ENCODE measurements around the gene CDH18.

CDH18 gene

GRCh38 chr5:19626211-19626610 lies 361.8 kb downstream of the CDH18 start:
- TF ChIP-seq CTCF (conservative IDR thresholded peaks at IDR 0.05; ENCODE audit: low read depth) = no peak
- CTCF ChIA-PET = interaction anchor here (0.7 kb wide), 1 partner anchor 12 kb away, joined by 4 read pairs; no protein-coding TSS in a partner anchor

GRCh38 chr5:19625562-19625961 lies 362.4 kb downstream of the CDH18 start:
- ChIA-PET CTCF (interaction anchor here (0.7 kb wide), 1 partner anchor 13 kb away, joined by 4 read pairs; no protein-coding TSS in a partner anchor), POLR2A (ENCODE audit: low non-redundant PET) (no interaction called here)
- DNase-seq (ENCODE audit: low spot score) = no peak
- H3K27ac ChIP-seq = no peak overlapping the region
- no peak for TF ChIP-seq CTCF (conservative IDR thresholded peaks at IDR 0.05; ENCODE audit: low read depth)

More at GRCh38 chr5:19626211-19626610, 361.8 kb downstream of the CDH18 start:
- POLR2A ChIA-PET (ENCODE audit: low non-redundant PET) = no interaction called here
- DNase-seq (ENCODE audit: low spot score) = no peak
- H3K27ac ChIP-seq = no peak overlapping the region

- ChIA-PET POLR2A (ENCODE audit: low non-redundant PET) (no interaction called here), CTCF (interaction anchor here (0.7 kb wide), 1 partner anchor 11 kb away, joined by 4 read pairs; no protein-coding TSS in a partner anchor)
- no peak for DNase-seq (ENCODE audit: low spot score)
- TF ChIP-seq CTCF (conservative IDR thresholded peaks at IDR 0.05; ENCODE audit: low read depth) = no peak
- no peak overlapping the region for H3K27ac ChIP-seq
Measured at GRCh38 chr5:19619571-19619970, 368.4 kb downstream of the CDH18 start.

- ChIA-PET CTCF (no interaction called here), POLR2A (ENCODE audit: low non-redundant PET) (no interaction called here)
- no peak for DNase-seq (ENCODE audit: low spot score)
- no peak overlapping the region for H3K27ac ChIP-seq
- TF ChIP-seq CTCF (conservative IDR thresholded peaks at IDR 0.05; ENCODE audit: low read depth) = no peak
Measured at GRCh38 chr5:19616701-19617215, 371.2 kb downstream of the CDH18 start.

- CTCF ChIA-PET = no interaction called here
- no peak for DNase-seq (ENCODE audit: low spot score)
- H3K27ac ChIP-seq = no peak overlapping the region
- no peak for TF ChIP-seq CTCF (conservative IDR thresholded peaks at IDR 0.05; ENCODE audit: low read depth)
- POLR2A ChIA-PET (ENCODE audit: low non-redundant PET) = no interaction called here
Measured at GRCh38 chr5:19615661-19616060, 372.3 kb downstream of the CDH18 start.

GRCh38 chr5:19615071-19615470 lies 372.9 kb downstream of the CDH18 start:
- POLR2A ChIA-PET (ENCODE audit: low non-redundant PET) = no interaction called here
- CTCF ChIA-PET = interaction anchor here (0.7 kb wide), 1 partner anchor 840 kb away, joined by 3 read pairs; no protein-coding TSS in a partner anchor
- no peak for TF ChIP-seq CTCF (conservative IDR thresholded peaks at IDR 0.05; ENCODE audit: low read depth)
- no peak for DNase-seq (ENCODE audit: low spot score)
- no peak overlapping the region for H3K27ac ChIP-seq

Data from RWPE1 (cell line).